ENCODE measurements around the gene KCNQ1OT1. TPM values are rescaled to one million over a fixed set of nuclear protein-coding genes. Genes with fewer than 3 reads are reported as not detected.

KCNQ1OT1 gene
- total RNA-seq = 1 to 10 TPM; 1.8 to 6.8 (median 3.9) TPM

DNA sequence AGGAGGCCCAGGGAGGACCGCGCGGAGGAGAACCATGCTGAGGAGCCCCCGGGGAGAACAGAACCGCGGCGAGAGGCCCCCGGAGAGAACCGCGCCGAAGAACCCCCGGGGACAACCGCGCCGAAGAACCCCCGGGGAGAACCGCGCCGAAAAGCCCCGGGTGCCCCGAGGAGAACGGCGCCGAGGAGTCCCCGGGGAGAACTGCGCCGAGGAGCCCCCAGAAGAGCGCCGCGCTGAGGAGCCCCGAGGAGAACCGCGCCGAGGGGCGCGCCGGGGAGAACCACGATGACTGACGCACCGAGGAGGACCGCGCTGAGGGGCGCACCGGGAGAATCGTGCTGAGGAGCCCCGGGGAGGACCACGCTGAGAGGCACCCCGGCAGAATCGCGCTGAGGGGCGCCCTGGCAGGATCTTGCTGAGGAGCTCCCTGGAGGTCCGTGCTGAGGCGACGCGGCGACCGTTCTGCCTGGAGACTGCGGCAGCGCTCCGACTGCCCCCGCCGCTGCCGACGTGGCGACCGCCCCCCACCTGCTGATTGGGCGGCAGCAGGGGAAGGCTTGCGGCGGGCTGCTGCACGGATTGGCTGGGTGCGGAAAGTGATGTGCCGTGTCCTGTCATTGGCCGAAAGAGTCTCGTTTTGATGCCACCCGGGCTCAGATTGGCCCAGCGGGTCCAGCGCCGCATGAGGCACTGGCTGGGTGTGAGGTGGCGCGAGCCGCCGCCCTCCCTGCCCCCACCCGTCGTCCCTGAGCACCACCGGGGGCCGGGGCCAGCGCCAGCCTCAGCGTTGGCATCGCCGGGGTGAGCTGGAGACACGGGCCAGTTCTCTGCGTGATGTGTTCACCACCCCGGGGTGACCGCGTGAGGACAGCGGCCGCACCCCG, at the start of gene KCNQ1OT1:
KCNQ1OT1 (minus strand) TSS at position 464 of the 884 bp plus-strand sequence.
- TF ChIP-seq, protein P1, sequence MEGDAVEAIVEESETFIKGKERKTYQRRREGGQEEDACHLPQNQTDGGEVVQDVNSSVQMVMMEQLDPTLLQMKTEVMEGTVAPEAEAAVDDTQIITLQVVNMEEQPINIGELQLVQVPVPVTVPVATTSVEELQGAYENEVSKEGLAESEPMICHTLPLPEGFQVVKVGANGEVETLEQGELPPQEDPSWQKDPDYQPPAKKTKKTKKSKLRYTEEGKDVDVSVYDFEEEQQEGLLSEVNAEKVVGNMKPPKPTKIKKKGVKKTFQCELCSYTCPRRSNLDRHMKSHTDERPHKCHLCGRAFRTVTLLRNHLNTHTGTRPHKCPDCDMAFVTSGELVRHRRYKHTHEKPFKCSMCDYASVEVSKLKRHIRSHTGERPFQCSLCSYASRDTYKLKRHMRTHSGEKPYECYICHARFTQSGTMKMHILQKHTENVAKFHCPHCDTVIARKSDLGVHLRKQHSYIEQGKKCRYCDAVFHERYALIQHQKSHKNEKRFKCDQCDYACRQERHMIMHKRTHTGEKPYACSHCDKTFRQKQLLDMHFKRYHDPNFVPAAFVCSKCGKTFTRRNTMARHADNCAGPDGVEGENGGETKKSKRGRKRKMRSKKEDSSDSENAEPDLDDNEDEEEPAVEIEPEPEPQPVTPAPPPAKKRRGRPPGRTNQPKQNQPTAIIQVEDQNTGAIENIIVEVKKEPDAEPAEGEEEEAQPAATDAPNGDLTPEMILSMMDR (IDR thresholded peaks at IDR 0.05; ENCODE audit: low read depth) = no peak

DNA sequence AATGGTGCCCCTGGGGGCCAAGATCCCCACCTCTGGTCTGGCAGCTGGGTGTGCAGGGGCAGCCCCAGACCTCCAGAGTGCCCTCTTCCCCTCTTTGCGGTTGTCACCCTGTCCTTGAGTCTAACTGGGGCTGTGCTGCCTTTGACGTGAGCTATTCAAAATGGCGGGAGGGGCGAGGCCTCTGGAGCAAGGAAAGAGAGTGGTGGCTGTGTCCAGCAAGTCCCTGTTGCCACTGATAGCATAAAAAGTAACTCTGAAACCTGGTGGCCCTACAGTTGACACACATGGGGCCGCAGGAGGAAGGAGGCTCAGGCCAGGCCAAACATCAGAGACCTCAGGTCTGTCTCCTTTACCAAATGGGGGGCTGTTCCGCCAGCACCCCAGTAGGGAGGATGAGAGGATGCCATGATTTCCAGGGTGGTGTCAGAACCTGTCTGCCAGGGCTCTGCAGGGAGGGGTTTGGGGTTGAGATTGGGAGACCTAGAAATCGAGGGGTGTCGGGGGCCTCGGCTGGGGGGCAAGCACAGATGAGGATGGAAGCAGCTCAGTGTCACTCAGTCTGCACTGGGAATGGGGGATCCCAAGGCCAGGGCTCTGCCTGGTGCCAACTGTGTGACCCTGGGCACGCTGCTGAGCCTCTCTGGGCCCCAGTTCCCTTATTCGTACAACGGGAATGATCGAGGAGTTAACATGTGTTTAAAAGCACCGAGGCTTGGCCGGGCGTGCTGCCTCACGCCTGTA, 49.2 kb upstream of the KCNQ1OT1 start:
- TF ChIP-seq, protein P1 (IDR thresholded peaks at IDR 0.05; ENCODE audit: low read depth) = no peak

DNA sequence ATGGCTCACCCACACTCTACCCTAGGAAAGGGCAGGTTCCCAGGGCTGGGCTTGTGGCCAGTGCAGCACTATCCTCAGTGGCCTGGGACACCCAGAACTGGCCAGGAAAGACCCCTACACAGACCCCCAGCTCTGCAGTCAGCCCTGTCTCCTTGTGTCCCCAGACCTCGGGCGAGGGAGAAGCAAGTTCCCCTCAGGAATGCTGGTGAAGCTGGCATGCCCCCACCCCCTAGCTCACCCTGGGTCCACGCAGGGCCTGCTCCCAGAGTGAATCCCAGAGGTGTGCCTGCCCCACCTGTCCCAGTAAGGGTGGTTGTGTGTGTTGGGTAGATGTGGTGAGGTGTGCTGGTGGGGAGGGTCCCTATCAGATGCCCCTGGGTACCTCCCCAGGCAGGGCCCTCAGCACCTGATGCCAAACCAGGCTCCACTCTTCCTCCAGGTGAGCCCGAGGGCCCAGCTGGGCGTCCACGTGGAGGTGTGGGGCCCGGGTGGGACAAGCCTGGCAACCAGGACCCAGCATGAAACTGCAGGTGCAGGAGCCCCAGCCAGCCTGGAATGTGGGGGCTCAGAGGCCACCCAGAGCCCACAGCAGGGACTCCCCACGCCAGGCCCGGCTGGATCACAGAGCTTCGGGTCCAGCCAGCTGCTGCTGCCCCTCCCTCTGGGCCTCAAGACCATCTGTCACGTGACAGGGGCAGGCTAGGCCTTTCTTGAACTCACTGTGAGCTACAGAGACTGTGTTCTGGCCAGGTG, 48.4 kb upstream of the KCNQ1OT1 start:
- TF ChIP-seq, protein P1 (IDR thresholded peaks at IDR 0.05; ENCODE audit: low read depth) = no peak

DNA sequence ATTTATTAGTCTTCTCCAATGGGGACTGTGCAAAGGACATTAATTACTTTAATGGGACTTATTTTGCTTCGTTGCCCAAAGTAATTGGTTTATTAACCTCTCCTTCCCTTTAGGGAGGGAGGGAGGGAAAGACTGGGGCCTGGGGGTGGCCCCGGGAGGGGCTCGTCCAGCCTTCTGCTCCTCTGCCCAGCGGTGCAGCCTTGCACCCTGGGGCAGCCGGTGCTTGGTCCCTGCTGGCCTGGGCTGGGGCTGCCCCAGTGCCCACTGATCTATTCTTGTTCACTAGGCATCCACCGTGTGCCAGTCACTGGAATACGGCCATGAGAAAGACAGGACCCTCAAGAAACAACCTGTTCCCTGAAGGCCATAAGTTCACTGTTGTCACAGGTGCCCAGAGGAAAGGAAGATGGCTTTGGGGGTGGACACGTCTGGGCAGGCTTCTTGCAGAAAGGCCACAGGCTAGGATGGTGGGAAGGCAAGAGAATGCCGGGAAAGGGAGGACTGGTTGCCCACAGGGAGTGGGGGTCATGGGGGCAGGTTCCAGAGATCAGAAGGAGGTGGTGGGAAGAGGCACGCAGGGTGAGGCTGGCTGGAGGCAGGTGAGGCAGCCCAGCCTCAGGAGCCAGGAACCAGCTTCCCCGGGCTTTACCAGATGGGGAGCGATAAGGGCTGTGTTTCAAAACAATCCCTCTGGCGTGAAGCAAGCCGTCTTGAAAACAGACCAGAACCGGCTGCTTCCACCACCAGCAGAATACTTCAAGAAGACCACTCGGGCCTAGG, 47.6 kb upstream of the KCNQ1OT1 start:
- TF ChIP-seq, protein P1 (IDR thresholded peaks at IDR 0.05; ENCODE audit: low read depth) = no peak

DNA sequence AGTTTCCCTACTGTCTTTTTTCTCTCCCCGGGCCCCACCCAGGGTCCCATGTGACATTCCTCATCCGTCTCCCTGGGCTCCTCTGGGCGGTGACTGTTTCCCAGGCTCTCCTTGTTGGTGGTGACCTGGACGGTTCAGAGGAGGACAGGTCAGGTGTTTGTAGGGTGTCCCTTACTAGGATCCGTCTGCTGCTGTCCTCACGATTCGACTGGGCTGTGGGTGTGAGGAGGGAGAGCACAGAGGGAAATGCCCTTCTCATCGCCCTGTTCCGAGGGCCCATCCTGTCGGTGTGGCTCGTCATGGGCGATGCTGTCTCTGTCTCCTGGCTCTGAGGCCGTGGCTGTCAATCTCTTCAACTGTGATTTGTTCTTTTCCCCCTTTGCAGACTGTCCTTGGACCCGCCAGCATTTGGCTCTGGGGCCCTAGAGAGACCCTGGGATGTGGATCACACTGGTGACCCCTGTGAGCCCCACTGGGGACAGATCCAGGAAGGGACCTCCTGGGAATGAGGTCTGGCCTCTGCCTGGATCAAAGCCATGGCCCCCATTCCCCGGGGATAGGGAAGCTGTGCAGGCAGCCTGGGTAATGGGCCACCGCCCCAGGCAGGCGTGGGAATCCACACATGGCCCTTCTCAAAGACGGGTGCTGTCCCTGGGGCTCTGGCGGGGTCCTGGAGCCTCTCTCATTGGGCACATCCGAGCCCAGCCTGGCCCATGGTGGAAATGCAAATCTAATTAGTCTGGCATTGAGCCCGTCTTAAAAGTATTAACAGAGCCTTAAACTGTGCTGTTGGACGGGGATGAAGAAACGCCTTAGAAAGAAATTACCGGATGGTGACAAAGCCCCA, 46.8 kb upstream of the KCNQ1OT1 start:
- TF ChIP-seq, protein P1 (IDR thresholded peaks at IDR 0.05; ENCODE audit: low read depth) = no peak

DNA sequence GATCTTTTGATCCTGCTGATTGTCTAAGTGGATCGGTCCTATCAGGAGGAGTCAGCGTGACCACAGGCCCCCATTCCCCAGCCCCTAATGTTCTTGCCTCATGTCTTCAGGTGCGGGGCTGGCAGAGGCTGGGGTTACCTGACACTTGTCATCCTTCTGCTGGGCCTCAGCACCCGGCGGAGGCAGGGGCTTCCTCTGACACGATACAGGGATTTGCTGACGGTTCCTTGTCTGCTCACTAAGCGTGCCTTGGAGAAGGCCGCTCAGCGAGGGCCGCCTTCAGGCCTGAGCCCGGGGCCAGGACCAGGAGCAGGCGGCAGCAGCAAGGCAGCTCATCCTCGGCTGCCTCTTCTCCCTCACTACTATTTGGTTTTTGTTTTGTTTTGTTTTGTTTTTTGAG, 45.7 kb upstream of the KCNQ1OT1 start:
- TF ChIP-seq, protein P1 (IDR thresholded peaks at IDR 0.05; ENCODE audit: low read depth) = no peak
